NCI-H1417 (cell line): ENCODE measurements around the gene VWDE.
"Not testable (repeated sequence)": the region's sequence is repeated elsewhere in the genome, so short reads cannot be mapped to it uniquely, and the experiment has no call there.

Source experiments
- DNase-seq, 3 experiments: peaks; one replicate each; lab custom pipeline; 2025; lab: John Stamatoyannopoulos, UW

Gene VWDE

DNA sequence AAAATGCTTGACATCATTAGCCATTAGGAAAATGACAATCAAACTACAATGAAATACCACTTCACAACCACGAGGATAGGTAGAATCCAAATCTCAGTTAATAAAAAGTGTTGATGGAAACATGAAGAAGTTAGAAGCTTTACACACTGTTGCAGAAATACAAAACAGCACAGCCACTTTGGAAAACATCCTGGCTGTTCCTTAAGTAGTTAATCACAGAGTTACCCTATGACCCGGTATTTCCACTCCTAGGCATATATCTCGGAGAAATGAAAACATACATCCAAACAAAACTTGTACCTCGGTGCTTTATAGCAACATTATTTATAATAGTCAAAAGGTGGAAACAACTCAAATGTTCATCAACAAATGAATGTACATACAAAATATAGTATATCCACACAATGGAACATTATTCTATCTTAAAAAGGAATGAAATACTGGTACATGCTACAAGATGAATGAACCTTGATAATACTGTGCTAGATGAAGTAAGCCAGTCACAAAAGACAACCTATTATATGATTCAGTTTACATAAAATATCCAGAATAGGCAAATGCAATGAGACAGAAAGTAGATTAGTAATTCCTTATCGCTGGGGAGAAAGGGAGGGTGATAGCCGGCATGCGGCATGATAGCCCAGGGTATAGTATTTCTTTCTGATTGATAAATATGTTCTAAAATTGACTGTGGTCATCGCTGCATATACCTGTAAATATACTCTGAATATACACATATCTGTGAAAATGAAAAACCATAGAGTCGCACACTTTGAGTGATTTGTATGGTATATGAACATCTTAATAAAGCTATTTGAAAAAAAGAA lies 1.9 kb downstream of the VWDE start:
- peak; percentile 21 to 68 (median 38) for DNase-seq

DNA sequence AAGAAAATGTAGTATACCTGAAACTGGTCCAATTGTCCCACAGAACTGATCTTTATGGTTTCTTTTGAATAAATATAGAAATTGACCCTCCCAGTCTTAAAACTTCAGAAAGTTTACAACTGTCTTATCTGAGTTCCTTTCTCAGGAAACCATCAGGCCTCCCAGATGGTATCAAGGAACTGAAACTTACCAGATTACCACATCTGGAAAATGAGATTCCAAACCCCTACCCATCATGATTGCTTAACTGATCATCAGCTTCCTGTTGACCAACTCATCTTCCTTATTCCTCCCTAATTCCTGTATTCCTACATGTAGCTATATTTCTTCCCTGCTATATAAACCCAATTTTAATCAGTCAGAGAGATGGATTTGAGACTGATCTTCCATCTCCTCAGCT lies 5.5 kb downstream of the VWDE start:
- no peak for DNase-seq

DNA sequence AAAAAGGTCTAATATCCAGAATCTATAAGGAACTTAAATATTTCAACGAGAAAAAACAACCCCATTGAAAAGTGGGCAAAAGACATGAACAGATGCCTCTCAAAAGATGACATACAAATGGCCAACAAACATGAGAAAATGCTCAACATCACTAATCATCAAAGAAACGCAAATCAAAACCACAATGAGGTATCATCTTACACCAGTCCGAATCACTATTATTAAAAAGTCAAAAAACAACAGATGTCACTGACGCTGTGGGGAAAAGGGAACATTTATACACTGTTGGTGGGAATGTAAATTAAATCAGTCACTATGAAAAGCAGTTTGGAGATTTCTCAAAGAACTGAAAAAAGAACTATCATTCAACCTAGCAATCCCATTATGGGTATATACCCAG lies 6.0 kb downstream of the VWDE start:
- no peak for DNase-seq

DNA sequence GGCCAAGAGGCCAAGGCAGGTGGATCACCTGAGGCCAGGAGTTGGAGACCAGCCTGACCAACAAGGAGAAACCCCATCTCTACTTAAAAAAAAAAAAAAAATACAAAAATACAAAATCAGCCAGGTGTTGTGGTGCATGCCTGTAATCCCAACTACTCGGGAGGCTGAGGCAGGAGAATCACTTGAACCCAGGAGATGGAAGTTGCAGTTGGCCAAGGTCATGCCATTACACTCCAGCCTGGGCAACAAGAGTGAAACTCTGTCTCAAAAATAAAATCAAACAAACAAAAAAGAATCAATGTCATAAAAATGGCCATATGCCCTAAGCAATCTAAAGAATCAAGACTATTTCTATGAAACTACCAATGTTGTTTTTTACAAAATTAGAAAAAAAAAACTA lies 7.0 kb downstream of the VWDE start:
- not testable (repeated sequence) for DNase-seq

DNA sequence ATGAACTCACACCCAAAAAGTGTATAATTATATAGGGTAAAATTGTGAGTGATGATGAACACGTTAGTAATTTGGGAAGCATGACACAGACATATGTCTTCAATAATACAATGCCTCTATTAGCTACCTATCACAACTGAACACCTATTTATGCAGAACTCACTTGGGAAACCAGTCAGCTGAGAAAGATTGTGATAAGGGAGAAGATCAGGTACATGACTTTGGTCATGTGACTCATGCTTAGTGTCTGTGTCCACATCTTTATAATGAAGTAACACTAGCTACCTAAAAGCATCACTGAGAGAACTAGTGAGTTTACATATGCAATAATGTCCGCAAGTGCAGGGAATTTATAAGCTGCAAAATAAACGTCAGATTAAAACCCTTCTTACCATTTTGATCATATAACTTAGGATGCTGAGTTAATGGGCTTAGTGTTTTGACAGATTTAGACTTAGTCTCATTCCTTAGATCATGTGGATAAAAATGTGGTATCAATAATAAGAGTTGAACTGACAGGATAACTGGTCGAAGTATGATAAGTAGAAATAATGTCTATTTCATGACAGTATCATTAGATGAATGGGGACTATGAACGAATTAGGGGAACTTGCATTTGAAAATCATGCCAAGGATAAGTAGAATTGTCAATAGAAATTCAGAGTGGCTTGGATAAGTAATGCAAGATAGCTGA lies 11.6 kb downstream of the VWDE start:
- DNase-seq = peak in 2 of 3 experiments; percentile 18 to 34

DNA sequence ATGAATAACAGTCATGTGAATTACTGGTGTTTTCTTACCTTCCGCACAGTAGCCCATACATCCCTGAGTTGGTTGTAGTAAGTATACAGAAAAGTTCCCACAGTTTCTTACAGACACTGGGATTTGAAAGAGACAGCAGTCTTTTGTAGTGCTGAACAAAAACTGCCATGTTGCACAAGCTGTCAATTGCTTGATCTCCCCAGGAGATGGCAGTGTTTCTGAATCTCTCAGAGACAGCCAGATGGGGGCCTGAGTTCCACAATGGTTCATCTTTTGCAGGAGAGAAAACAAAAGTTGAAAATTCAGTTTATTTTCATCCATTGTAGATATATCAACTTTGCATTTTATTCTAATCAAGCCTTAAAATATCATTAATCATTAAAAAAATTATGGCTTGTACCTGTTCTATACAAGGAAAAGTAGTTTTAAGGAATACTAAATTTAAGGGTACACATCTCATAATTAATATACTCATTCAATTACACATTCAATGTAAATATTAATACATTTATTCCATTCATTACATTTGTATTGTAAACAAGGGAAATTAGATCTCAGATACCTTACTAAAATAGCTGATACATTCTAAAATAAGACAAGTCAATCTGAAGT lies 14.5 kb downstream of the VWDE start:
- DNase-seq = peak; percentile 46 to 79 (median 79)

DNA sequence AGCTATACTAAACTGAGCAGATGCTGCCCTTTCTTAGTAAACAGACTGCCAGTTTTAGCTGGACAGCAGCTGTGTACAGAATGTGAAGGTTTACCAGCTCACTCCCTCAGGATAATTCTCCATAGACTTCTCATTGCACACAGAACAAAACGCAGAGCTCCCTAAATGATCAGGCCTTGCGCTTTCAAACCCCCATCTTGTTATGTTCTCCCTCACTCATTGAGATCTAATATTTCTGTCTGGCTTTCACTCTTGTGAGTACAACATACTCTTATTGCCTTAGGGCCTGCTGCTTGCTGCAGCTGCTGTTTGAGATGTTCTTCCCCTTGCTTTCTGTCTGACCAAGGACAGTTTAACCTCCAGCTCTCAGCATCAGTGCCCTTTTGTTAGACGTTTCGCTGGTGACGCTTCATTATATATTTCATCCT lies 17.3 kb downstream of the VWDE start:
- DNase-seq = peak; percentile 74 to 94 (median 82)

DNA sequence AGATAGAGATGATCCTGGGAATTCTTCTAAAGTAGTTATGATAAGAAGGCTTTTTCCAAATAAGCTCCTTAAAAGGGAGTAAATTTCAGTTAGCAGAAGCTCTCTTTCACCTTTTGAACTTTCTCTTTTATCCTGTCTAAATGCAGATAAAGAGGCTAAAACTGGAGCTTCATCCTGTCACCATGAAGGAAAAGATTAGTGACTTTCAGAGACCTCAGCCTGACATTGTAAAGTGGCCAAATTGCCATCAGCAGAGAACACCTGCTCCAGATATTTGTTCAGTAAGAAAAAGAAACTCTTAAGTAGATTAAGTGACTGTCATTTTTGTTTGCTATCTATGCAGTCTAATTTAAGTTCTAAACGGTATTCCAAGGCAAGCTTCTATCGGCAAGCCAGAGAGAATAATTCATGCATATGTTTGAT lies 18.3 kb downstream of the VWDE start:
- peak; percentile 49 to 89 (median 88) for DNase-seq

DNA sequence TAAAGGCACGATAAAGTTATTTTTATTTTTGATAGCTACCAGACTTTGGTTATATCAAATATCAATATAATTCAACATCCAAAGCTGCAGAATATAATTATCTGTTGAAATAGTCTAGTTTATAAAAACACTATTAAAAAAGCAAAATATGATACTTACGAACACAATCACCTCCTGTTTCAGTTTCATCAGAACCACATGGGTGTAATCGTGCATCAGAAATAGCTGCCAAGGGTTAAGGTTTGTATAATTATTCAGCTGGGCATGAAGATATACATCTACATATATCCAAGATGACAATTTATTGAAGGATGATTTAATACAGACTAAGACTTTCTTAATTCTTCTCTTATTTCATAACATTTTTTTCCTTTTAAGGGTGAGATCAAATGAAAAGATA lies 20.3 kb downstream of the VWDE start:
- no peak for DNase-seq

DNA sequence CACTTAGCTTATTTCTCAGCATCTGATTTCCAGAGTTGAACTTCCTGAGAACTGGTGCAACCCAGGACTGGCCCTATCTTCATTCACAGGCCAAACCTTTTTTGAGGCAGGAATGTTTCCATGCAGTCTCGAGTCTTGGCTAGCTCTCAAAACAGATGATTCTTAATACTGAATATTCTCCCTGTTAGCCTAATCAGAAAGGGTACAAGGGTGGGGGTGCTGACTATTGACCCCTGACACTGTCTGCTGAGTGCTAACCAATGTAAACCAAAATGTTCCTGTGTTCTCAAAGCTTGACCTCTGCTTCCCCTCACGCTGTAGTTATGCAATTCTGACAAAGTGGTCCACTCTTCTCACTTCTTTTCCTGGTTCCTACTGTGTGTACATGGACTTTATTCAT lies 25.3 kb downstream of the VWDE start:
- DNase-seq = no peak

DNA sequence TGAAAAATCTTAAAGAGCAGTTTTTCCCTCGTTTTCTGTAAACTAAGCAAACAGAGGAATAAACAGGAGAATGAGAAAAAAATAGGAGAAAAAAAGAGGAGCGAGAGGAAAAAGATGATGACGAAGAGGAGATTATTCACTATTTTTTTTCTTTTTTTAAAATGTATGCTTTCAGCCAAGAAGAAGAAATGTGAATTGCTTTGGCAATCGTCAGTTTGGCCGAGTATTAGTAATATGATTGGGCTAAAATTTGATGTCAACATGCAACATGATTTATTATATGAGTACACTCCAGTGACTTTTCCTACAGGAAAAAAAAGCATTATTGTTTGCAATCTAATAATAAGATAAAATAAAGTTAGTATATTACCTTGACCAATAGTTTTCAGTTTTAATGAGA lies 26.3 kb downstream of the VWDE start:
- no peak for DNase-seq

DNA sequence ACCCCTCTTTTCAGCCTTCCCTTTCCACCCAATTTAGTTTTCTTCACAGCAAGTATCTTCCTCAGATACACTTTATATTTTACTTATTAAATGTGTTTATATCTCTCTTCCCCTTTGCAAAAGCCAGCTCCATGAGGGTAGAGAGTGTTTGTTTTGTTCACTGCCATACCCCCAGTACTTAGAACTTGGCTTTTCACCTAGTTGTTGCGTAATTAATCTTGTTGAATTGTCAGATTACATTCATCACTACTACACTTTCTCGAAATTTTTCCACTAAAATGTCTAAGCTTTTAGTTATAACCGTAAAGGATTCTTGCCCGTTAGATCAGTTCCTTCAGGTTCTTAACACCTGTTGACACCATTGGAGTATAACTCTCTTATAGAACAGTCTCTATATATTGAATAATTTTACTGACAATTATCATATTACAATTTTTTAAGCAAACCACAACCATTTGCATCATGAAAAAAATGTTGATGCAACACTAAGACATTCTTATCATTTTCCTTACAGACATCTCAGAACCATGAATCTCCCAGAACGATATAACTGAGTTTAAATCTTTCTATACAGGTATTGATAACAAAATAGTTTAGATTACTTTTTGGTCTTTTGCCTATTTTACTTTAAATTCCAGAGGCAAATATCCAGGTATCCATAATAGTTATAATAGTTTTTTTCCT lies 29.9 kb downstream of the VWDE start:
- no peak for DNase-seq

DNA sequence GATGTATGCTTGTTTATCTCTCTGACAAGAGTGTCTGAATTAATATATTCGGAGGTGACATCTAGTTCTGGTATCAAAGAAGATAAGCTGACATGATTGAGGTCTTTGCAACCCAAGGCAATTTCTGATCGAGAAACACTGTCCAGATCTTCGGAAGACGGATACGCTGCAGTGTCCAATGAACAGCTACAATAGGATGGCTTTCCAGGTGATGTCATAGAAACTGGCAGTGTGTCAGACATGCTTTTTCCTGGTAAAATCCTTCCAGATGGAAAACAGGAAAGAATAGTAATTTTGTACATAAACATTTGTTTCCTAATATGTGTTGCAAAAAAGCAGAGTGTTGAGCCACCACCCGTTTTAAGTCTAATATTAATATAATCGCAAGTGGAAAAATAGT lies 33.4 kb downstream of the VWDE start:
- no peak for DNase-seq

DNA sequence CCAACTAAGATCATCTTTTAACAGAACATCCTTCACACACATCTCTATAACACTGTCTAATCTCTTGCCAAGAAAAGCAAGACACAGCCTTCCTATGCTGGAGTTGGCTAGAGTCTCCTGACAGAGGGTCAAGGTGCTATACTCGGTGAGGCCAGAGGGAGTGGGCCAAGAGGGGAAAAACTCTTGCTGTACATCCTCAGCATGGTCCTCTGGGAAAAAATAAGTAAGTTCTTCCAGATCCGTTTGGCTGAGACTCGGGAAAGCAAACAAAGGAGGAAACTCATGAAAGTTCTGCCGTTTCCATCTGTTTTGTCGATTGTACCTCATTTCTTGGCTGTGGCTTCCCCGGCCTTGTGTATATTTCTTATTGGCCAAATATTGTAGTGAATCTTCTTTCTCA lies 33.9 kb downstream of the VWDE start:
- DNase-seq = no peak

DNA sequence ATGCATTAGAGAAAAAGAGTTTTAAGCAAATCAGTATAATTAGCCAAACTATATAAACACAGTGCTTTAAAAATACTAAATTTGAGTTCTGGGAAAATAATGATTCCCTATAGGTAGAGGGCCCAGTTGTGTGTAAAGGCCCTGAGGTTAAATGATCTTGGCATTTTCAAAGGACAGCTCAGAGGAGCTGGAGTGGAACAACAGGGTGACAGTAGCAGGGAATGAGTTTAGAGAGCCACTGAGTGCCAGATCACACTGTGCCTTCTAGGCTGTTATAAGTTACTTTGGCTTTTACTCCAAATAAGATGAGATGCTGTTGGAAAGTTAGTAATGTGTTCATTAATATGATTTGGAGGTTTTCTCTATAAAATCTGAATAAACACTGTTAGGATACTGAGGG lies 34.6 kb downstream of the VWDE start:
- DNase-seq = no peak

DNA sequence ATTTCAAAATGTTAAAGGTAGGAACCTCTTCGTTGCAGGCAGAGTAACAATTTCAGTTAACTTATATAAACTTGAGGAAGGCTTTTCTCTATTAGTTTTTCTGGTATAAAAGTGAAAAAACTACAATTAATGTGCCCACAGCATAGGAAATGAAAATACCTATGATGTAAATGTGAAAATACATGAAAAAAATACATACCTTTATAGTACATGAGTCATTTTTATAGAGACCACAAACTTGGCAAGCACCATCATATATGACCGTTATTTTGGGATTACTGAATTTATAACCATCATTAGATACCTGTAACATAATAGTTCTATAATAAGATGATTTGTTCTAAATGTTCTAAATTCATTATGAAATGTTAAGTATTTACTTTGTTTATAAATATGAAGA lies 42.7 kb downstream of the VWDE start:
- no peak for DNase-seq

DNA sequence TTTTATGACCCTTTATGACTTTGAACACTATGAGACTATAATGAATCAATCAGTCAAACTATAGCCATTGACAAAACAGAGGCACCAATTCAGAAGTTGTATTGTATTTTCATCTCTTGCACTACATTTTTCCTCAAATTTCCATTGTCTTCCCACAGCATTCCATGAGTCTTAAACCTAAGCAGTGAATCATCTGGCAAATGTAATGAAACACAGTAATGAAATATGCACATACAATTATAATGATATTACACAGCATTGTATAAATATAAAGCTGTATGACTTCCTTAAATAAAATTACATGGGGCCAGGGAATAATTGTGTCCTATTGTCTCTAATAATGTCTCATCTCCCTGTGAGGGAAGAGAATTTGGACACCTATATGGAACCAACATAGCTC lies 45.0 kb downstream of the VWDE start:
- DNase-seq = no peak

DNA sequence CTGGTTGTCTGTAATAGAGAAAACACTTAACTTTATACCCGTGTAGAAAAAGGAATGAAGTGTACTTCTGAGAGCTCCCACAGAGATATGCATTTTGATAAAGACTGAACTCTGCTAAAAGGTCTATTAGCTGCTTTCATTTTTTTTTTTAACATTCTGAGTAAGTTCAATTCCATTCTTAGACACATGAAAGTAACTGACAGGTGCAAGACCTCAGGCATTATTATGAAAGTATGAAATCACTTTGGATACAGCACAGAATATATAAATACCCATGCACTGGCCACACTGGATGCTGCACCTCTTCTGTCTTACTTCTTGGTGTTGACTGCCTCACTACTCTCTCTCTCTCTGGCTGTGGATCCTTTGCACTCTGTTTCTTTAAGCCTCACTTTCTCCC lies 46.2 kb downstream of the VWDE start:
- DNase-seq = peak in 2 of 3 experiments; percentile 4 to 39

DNA sequence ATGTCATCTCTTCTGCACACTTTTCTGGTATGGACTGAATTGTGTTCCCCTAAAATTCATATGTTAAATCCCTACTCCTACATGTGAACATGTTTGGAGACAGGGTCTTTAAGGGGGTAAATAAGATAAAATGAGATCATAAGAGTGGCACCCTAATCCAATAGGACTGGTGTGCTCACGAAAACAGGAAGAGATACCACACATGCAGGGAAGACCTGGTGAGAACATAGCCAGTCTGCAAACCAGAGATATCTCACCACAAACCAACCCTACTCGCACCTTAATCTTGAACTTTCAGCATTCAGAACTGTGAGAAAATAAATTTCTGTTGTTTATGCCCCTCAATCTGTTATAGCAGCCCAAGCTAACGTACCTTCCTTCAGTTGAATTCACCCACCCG lies 51.8 kb downstream of the VWDE start:
- DNase-seq = no peak

DNA sequence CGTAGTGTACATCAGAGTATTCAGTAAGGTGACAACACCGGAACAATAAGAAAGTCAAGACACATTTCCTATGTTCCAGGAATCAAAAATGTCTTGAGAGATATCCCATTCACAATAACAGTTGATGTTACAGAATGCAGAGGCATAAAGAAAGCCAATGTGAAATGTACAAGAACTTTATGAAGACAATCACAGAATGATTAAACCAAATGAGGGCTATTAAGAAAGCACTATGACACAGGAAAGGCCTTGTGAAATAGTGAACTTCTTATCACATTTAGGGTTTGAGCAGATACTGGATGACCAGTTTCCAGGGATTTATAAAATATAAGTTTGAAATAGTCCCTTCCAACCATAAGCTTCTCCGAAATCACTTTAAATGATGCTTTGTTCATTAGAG lies 52.7 kb downstream of the VWDE start:
- no peak for DNase-seq

DNA sequence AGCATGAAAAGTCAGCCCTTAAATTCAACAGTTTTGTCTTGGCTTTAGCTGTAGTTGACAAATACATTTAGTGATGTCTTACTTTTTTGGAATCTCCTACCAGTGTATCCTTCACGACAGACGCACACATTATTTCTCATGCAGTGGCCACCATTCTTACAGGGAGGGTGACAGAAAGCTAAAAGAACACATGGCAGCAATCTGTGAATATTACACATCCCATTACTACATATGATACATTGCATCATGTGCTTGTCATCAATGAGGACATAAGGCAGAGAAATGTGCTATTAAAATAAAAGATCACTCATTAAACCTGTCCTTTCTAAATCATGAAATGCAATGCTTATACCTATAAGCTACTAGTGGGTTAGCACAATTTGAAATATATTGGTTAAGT lies 66.6 kb downstream of the VWDE start:
- DNase-seq = no peak
